ENCODE data around the gene ITPK1. TPM values are rescaled to one million over a fixed set of nuclear protein-coding genes. Genes with fewer than 3 reads are reported as not detected.

ITPK1 gene
- total RNA-seq, 1 experiment from 2014 or later = 60.1 TPM

DNA sequence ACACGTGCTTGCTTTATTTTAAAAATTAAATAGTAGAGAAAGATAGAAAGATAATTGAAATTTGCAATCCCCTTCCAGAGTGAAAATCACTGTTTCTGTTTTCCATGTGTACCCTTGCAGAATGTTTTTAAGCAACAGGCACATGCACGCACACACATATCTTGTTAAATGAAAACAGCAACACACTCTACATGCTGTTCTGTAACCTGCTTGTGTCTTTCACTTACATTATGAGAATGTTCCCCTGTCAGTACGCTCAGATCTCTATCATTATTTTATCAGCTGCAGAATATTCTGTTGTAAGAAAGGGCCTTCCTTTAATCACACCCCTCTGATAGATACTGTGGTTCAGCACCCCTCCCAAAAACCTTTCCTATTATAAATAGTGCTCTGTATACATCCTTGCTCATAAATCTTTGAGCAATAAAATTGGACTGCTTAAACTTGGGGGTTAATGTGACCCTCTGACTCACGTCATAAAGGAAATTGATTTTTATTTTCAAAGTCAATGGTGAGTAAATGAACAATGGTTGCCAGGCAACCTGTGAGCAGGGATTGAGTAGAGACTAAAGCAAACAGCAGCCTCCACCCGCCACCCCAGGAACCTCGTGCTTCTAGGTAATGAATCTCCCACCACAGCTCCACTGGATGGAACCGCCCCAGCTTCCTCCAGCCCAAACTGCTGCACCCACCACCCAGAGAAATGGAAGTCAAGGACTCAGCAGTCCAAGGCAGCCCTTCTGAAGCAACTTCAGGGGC is 224.7 kb downstream of the ITPK1 start:
- ChIA-PET CTCF (no interaction called here), POLR2A (no interaction called here)
- no peak for DNase-seq
- Histone ChIP-seq H3K4me3 (ENCODE audit: low read depth, low read length) (no peak overlapping the region), H3K36me3 (ENCODE audit: control insufficient read depth, insufficient read depth, low read length) (no peaks in the 10 kb centered on the region), H3K4me1 (no peaks in the 10 kb centered on the region), H3K9me3 (peaks cover 7% of the 10 kb centered on the region; the same call in 1 of the 2 replicates), H3K27me3 (replicated peaks; ENCODE audit: control insufficient read depth, insufficient read depth, low read length) (no peaks in the 10 kb centered on the region)
- Mint-ChIP-seq H3K27ac (ENCODE audit: unreplicated experiment) (no peak overlapping the region), H3K9me3 (ENCODE audit: unreplicated experiment) (peaks cover 10% of the 10 kb centered on the region), H3K4me1 (ENCODE audit: low read depth, unreplicated experiment) (no peaks in the 10 kb centered on the region), H3K36me3 (ENCODE audit: insufficient read depth, unreplicated experiment) (no peaks in the 10 kb centered on the region), H3K4me3 (ENCODE audit: unreplicated experiment) (no peak overlapping the region), H3K27me3 (ENCODE audit: insufficient read depth, unreplicated experiment) (peaks cover 14% of the 10 kb centered on the region)
- BruUV-seq (replicated peaks) = no TSS peak
- intact Hi-C loops (cut with micrococcal nuclease; ENCODE audit: unreplicated experiment) = no loop called here
- TF ChIP-seq, protein P1, sequence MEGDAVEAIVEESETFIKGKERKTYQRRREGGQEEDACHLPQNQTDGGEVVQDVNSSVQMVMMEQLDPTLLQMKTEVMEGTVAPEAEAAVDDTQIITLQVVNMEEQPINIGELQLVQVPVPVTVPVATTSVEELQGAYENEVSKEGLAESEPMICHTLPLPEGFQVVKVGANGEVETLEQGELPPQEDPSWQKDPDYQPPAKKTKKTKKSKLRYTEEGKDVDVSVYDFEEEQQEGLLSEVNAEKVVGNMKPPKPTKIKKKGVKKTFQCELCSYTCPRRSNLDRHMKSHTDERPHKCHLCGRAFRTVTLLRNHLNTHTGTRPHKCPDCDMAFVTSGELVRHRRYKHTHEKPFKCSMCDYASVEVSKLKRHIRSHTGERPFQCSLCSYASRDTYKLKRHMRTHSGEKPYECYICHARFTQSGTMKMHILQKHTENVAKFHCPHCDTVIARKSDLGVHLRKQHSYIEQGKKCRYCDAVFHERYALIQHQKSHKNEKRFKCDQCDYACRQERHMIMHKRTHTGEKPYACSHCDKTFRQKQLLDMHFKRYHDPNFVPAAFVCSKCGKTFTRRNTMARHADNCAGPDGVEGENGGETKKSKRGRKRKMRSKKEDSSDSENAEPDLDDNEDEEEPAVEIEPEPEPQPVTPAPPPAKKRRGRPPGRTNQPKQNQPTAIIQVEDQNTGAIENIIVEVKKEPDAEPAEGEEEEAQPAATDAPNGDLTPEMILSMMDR (IDR thresholded peaks at IDR 0.05; ENCODE audit: insufficient read depth in 1 of 2, low read depth in 1 of 2, low read length in 1 of 2, severe bottlenecking in 1 of 2, unreplicated experiment in 1 of 2) = no peak

- CTCF ChIA-PET = no interaction called here
- Histone ChIP-seq H3K27me3 (replicated peaks; ENCODE audit: control insufficient read depth, insufficient read depth, low read length) (no peaks in the 10 kb centered on the region), H3K4me3 (ENCODE audit: low read depth, low read length) (no peak overlapping the region), H3K9me3 (peaks cover 7% of the 10 kb centered on the region; the same call in 1 of the 2 replicates), H3K36me3 (ENCODE audit: control insufficient read depth, insufficient read depth, low read length) (no peaks in the 10 kb centered on the region), H3K4me1 (no peaks in the 10 kb centered on the region)
- Mint-ChIP-seq H3K4me1 (ENCODE audit: low read depth, unreplicated experiment) (no peaks in the 10 kb centered on the region), H3K36me3 (ENCODE audit: insufficient read depth, unreplicated experiment) (no peaks in the 10 kb centered on the region), H3K9me3 (ENCODE audit: unreplicated experiment) (peaks cover 8% of the 10 kb centered on the region), H3K27ac (ENCODE audit: unreplicated experiment) (no peak overlapping the region), H3K4me3 (ENCODE audit: unreplicated experiment) (no peak overlapping the region), H3K27me3 (ENCODE audit: insufficient read depth, unreplicated experiment) (peaks cover 16% of the 10 kb centered on the region)
- TF ChIP-seq, protein P1 (IDR thresholded peaks at IDR 0.05; ENCODE audit: insufficient read depth in 1 of 2, low read depth in 1 of 2, low read length in 1 of 2, severe bottlenecking in 1 of 2, unreplicated experiment in 1 of 2) = no peak
- intact Hi-C loops (cut with micrococcal nuclease; ENCODE audit: unreplicated experiment) = no loop called here
- BruUV-seq (replicated peaks) = no TSS peak
- POLR2A ChIA-PET = no interaction called here
- DNase-seq = no peak
Measured at GRCh38 chr14:92888896-92889295, 226.8 kb downstream of the ITPK1 start.

DNA sequence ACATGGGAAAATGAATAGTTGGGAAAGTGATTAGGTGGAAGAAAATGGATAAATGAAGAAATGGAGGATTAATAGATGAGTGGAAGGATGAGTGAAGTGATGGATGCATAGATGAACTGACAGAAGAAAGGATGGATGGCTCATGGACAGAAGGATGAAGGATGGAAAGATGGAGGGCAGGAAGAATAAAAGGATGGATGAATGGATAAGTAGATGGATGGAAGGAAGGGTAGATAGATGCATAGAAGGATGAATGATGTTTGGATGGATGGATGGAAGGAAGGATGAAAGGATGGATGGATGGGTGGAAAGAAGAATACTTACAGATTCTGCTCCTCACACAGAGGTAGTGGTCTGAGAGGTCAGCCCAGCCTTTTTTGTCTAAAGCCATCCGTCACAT is 228.6 kb downstream of the ITPK1 start:
- Mint-ChIP-seq H3K9me3 (ENCODE audit: unreplicated experiment) (no peaks in the 10 kb centered on the region), H3K4me3 (ENCODE audit: unreplicated experiment) (no peak overlapping the region), H3K27me3 (ENCODE audit: insufficient read depth, unreplicated experiment) (peaks cover 16% of the 10 kb centered on the region), H3K27ac (ENCODE audit: unreplicated experiment) (no peak overlapping the region), H3K4me1 (ENCODE audit: low read depth, unreplicated experiment) (no peaks in the 10 kb centered on the region), H3K36me3 (ENCODE audit: insufficient read depth, unreplicated experiment) (no peaks in the 10 kb centered on the region)
- Histone ChIP-seq H3K4me3 (ENCODE audit: low read depth, low read length) (no peak overlapping the region), H3K9me3 (no peaks in the 10 kb centered on the region), H3K36me3 (ENCODE audit: control insufficient read depth, insufficient read depth, low read length) (no peaks in the 10 kb centered on the region), H3K27me3 (replicated peaks; ENCODE audit: control insufficient read depth, insufficient read depth, low read length) (no peaks in the 10 kb centered on the region), H3K4me1 (no peaks in the 10 kb centered on the region)
- TF ChIP-seq, protein P1 (IDR thresholded peaks at IDR 0.05; ENCODE audit: insufficient read depth in 1 of 2, low read depth in 1 of 2, low read length in 1 of 2, severe bottlenecking in 1 of 2, unreplicated experiment in 1 of 2) = no peak
- no TSS peak for BruUV-seq (replicated peaks)
- CTCF ChIA-PET = no interaction called here
- intact Hi-C loops (cut with micrococcal nuclease; ENCODE audit: unreplicated experiment) = no loop called here
- POLR2A ChIA-PET = no interaction called here
- no peak for DNase-seq

Other genes starting within 250 kb of the ITPK1 start
- not detected in 2 replicates for gene CHGA, start 192.8 kb downstream of the ITPK1 start, total RNA-seq (2022)
- gene MOAP1, start 69.0 kb upstream of the ITPK1 start, total RNA-seq (2022) = 11.5 and 12.2 TPM in 2 replicates
- 17.3 and 17.4 TPM in 2 replicates for gene LYSET, start 69.4 kb upstream of the ITPK1 start, total RNA-seq (2022)
- gene GON7, start 91.1 kb upstream of the ITPK1 start, total RNA-seq (2022) = 7.7 and 10.8 TPM in 2 replicates
- 14.3 and 19.6 TPM in 2 replicates for gene UBR7, start 91.3 kb upstream of the ITPK1 start, total RNA-seq (2022)
- 28.8 and 32.2 TPM in 2 replicates for gene BTBD7, start 217.1 kb upstream of the ITPK1 start, total RNA-seq (2022)
- gene COX8C, start 231.3 kb upstream of the ITPK1 start, total RNA-seq (2022) = not detected in 2 replicates